Activated T-cell treated with anti-CD3 and anti-CD28 coated beads for 48 hours (primary cell): Measurements from ENCODE around the gene ERP27.

ENCODE experiments used
- DNase-seq: peaks from one replicate; pipeline ENCODE4 v3.0.0-alpha.2; 2020; ENCODE audit warnings: low read depth

Gene ERP27

DNA sequence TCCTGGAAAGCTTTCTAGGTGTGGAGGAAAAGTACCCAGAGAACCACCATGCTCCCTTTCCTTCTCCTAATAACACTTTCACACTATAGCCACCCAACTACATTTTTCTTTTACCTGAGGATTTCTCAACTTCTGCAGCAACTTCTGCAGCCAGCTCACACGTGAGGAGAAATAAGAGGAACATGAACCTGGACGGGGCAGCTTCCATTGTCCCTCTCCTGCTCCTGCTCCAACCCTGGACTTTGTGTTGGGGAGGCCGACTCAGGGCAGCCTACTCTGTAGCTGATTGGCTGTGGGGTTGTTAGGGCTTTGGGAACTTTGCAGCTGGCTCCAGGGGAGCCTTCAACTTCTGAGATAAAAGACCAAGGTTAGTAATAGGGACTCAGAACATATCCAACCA, at the start of gene ERP27:
Gene ERP27 (minus strand): TSS at position 237 of the 400 bp plus-strand sequence. CDS start 29 bp downstream, at position 208.
- DNase-seq: no peak

DNA sequence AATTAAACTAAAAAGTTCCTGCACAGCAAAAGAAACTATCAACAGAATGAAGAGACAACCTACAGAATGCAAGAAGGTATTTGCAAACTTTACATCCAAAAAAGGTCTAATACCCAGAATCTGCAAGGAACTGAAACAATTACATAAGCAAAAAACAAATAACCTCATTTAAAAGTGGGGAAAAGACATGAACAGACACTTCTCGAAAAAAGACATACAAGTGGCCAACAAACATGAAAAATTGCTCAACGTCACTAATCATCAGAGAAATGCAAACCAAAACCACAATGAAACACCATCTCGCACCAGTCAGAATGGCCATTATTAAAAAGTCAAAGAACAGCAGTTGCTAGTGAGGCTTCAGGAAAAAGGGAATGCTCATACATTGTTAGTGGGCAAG, 49.7 kb upstream of the ERP27 start:
- no peak for DNase-seq

DNA sequence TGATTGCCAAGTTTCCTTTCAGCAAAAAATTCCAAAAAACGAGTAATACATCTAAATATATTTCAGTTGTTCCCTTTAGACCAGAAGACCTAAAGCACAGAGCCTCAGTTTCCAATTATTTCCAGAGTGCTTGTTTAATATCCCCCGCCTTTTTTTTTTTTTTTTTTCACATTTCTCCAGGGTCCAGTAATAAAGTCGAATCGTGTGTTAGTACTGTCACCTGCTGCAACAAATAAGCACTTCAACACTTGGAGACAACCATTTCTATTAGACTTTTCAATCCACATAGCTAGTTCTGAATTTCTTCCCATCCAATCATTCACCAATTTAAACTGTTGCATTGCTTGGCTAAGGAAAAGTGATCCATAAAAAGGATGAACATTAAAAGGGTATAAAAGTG, 48.1 kb upstream of the ERP27 start:
- DNase-seq: no peak

- DNase-seq: no peak
These were observed 46.5 kb upstream of the ERP27 start for GRCh38 chr12:14984766-14985285.

DNA sequence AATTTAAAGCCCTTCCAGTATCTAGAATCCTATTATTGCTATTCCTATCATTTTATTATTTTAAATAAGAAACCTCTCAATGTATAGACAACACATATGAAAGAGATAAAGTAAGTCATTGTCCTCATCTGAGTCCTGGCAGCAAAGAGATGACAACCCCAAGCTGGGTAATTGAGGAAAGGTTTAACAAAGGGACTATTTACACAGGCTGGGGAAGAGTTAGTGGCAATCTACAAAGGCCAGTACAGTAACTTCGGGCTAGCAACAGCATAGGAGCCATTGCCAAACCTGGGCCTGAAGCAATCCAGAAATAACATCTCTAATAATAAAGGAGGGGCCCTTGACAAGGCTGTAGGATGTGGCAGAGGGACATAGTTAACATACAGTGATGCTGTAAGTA, 45.7 kb upstream of the ERP27 start:
- DNase-seq: no peak

GRCh38 chr12:14982991-14983390, 44.7 kb upstream of the ERP27 start:
- DNase-seq: no peak

DNA sequence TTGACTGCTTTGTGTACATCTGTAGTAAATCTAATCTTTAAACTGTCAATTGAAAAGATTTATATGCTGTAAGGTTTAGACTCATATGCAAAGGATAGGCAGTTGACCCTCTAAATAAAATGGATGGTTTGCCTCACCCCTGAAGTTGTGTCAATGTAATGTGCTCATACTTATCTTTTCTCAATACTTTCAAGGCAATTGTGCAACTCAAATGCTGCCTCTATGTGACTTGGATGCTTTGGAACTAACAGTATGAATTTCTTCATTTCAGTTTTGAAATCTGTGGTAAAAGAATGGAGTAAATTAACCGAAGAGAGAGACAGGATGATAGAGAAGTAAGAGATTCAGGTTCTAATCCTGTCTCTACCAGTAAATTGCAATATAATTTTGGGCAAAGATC, 44.2 kb upstream of the ERP27 start:
- no peak for DNase-seq

DNA sequence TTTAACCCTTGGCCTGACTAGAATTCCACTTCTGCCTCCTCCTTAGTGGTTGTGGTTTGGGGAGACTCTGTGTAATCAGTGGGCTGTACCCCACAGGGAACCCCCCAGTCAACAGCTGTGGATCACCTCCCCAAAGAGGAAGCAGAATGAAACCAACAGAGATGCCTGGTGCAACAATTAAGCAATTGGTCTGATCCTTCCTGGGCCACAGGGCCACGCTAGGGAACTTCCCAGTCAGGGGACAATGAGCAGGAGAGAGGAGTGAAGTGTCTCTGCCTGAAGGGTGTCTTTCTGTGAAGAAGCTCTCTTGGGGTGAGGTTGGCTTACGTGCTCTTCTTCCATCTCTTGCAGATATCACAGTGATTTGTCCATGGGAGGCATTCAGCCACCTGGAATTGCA, 42.7 kb upstream of the ERP27 start:
- DNase-seq: no peak

- no peak for DNase-seq
These were observed 41.1 kb upstream of the ERP27 start for GRCh38 chr12:14979468-14979867.

- no peak for DNase-seq
These were observed 38.3 kb upstream of the ERP27 start for GRCh38 chr12:14976658-14977057.

DNA sequence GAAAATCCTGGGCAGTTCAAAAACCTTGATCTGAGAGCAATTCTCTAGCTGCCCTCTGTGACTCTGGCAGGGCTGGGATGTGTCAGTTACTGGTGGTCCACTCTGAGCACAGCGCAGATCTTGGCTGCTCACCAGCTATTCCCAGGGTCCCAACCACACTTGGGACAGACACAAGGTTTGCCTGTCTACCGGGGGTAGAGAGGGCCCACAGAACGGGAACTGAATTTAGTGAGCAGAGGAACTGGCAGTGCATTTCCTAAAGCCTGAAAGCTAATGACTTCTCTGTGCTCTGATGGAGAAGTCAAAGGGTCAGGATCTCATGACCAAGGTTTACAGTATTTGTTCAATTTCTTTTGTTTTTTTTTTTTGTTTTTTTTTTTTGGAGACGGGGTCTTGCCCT, 37.1 kb upstream of the ERP27 start:
- DNase-seq: no peak

DNA sequence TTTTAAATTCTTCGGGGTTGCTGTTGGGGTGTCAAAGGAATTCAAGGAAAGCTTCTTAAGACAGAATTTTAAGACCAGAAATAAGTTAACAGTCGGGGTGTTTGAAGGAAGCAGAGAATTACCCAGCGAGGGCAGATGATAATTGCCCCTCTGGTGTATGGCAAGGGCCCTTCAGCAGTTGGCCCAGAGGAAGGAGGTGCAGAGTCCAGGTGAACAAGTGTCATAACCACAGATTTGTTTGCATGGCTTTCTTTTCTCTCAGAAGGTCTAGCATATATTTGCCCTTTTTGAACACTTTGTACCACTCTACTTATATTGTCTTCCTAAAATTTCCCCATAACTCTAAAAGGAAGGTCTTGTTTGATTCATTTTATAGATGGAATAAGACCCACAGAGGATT, 36.3 kb upstream of the ERP27 start:
- no peak for DNase-seq

GRCh38 chr12:14972816-14973215, 34.5 kb upstream of the ERP27 start, which contains the start of gene PDE6H:
TSS of gene PDE6H (plus strand) at chr12:14973042. CDS start at chr12:14978013, 4,971 bp downstream.
- DNase-seq: no peak

DNA sequence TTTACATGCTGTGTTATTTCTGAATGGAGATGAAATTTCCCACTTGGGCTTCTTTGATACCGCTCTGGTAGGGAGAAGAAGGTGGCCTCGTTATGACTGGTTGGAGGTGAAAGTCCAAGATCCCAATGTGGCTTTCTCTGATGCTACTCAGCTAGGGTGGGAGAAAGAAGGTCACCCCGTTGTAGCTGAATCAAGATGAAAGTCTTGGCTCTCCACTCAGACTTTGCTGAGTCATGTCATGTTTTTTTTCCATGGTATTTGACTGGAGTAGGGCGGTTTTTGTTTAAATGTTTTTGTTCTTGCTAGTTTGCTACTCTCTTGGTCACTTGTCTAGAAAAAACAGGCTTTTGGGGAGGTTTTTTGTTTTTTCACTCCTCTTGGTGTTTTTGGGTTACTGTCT, 32.1 kb upstream of the ERP27 start:
- no peak for DNase-seq

DNA sequence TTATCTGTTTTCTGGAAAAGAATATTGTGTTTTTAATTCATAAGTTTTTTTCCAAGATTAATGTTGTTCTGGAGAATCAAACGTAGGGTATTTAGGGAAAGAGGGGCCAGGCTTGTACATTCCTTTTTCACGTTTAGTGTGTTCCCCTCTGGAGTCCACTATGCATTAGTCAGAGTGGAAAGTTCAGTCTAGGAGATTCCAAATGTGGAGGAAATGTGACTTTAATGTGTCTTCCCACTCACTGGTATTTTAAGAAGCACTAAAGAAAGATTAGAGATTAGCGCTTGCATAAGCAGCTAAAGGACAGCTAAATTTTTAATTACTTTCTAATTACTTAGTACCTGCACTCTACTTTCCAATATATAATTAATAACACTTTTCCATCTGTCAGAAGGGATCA, 30.1 kb upstream of the ERP27 start:
- DNase-seq: no peak

- DNase-seq: no peak
These were observed 26.9 kb upstream of the ERP27 start for GRCh38 chr12:14965221-14965620.

GRCh38 chr12:14964406-14964805, 26.1 kb upstream of the ERP27 start:
- DNase-seq: no peak

GRCh38 chr12:14963520-14963919, 25.2 kb upstream of the ERP27 start:
- DNase-seq: no peak

DNA sequence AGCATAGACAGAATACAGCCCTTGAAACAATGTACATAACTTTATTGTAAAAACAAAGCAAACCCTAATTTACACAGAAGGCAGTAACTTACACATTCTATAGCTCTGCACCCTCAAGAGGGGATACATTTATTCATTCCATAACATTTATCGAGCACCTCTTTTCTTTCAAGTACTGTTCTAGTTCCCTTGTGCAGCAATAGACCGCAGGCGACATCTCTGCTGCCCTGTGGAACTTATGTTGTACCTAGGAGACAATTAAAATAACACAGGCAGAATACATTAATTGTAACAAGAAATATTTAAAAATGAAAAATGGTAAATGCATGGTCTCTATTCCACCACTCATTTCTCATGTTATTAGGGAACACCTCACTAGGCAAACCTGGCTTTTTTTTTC, 24.5 kb upstream of the ERP27 start:
- no peak for DNase-seq

GRCh38 chr12:14962153-14962539, 23.8 kb upstream of the ERP27 start:
- no peak for DNase-seq

DNA sequence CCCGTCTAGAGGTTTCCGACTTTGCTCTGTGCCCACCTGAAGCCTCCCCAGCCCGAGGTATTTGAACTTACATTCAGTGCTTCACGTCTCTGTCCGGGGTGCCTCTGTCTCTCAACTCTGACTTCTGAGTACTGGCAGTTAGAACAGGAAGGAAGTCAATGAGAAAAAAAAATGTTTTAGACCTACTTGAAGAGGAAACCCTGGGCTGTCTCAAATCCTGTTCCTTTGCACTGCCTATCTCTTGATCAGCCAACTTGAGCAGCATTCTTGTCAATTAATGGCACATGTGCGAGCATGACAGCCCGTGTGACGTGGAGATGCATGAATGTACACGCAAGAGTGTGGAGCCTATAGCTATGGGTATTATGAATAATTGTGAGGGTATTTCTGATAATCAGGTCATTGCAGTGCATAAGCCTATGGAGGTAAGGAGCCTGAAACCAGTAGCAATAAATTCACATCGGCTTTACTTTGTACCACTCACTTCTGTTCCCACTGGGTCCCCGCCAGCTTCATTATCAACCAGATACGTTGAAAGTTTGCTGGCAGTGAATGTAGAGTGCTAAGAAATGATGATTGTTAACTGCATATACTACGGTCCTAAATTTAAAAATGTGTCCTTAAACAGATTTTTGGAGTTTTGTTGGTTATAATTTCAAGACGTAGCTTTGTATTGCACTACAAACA, 23.3 kb upstream of the ERP27 start, which contains the start of gene ARHGDIB:
Gene ARHGDIB (minus strand): TSS at position 136 of the 687 bp plus-strand sequence. CDS start 10,889 bp downstream, outside the sequence.
- DNase-seq: peak; percentile 52

DNA sequence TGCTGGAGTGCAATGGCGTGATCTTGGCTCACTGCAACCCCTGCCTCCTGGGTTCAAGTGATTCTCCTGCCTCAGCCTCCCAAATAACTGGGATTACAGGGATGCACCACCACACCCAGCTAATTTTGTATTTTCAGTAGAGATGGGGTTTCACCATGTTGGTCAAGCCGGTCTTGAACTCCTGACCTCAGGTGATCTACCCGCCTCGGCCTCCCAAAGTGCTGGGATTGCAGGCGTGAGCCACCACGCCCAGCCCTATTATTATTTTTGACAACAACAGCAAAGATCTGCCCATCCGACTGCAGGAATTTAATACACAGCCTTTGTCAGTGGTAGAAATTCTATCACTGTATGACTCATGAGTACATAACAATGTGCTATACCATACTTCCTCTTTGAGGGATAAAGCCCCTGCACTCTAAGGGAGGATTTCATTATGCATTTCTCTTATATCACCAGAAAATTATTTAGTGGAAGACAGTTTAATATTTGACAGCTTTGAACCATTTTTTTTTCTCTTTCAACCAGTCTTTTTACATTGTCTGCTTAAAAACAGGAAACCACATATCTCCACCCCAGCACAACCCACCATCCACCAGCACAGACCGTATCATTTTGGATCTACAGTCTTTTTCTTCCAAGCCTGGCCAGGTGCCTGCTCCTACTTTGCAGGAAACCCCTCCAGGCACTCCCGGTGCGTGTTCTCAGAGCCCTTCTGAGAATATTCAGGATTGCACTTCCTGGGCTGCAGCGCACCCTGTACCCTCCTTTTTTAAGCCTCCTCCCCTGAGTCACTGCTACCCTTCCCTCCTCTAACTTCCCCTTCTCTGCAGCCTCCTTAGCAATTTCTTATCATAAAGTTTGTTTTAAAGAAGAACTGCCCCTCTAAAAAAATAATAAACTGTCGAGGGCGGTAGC, 22.5 kb upstream of the ERP27 start:
- DNase-seq: no peak

GRCh38 chr12:14959916-14960496, 21.7 kb upstream of the ERP27 start:
- DNase-seq: no peak
